ENCODE measurements around the gene DIP2C.
"Not testable (repeated sequence)": the region's sequence is repeated elsewhere in the genome, so short reads cannot be mapped to it uniquely, and the experiment has no call there.

DIP2C gene

DNA sequence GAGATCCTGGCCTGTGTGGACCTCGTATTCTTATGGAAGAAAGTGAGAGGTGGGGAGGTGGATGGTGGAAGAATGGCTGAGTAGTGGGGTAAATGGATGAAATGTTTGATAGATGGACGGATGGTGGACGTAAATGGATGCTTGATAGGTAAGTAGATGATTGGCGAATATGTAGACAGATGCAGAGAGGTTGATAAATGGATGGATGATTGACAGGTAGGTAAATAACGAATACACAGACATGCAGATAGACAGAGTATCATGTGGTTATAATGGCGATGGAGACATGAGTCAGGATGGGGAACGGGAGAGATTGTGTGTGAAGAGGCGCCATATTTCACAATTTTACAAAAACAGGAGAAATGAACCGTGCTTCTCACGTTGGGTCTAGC, 219.5 kb downstream of the DIP2C start:
- DNase-seq = no peak

DNA sequence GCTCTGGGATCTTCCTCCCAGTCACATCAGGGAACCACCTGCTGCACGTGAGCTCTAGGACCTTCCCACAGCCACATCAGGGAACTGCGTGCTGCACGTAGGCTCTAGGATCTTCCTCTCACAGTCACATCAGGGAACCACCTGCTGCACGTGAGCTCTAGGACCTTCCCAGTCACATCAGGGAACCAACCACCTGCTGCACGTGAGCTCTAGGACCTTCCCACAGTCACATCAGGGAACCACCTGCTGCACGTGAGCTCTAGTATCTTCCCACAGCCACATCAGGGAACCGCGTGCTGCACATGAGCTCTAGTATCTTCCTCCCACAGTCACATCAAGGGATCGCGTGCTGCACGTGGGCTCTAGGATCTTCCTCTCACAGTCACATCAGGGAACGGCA, 229.7 kb downstream of the DIP2C start:
- no peak for DNase-seq

DNA sequence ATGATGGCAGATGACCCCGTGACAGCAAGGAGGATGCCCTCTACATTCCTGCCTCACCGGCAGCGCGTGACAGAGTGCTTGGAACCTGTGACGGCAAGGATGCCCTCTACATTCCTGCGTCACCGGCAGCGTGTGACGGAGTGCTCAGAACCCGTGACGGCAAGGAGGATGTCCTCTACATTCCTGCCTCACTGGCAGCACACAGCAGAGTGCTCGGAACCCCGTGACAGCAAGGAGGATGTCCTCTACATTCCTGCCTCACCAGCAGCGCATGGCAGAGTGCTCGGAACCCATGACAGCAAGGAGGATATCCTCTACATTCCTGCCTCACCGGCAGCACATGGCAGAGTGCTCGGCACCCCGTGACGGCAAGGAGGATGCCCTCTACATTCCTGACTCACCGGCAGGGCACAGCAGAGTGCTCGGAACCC, 231.0 kb downstream of the DIP2C start:
- DNase-seq = no peak

DNA sequence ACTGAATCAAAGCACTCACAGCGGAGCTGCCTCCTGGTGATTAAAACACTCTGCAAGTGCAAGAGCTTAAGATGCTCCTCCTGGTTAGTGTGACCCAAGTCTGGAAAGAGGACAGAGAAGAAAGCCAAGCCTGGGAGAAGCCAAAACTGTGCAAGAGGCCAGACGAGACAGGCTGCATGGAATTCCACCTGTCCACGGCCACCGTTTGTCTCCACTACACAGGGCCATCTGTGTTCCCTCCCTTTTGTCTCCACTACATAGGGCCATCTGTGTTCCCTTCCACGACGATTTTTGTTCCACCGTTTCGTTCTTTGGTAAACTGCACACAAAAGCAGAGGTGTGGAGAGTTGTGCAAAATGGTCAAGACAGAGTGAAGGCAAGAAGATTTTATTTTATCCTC, 233.0 kb downstream of the DIP2C start:
- DNase-seq = no peak

DNA sequence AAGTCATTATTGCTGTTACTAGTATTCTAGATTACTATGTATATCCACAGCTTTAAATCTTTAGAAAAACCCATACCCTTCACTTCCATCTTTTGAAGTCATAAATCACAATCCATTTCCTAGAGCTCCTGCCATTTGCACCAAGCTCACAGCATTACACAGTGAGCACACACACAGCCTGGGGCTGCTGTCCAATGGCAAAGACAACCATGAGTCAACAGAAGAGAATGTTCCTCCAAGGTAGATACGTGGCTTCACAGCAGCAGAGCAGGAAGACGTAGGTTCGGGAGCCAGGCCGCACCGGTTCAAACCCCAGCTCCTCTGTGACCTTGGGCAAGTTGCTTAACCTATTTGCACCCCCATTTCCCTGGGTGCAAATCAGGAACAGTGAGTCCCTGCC, 234.6 kb downstream of the DIP2C start:
- no peak for DNase-seq

DNA sequence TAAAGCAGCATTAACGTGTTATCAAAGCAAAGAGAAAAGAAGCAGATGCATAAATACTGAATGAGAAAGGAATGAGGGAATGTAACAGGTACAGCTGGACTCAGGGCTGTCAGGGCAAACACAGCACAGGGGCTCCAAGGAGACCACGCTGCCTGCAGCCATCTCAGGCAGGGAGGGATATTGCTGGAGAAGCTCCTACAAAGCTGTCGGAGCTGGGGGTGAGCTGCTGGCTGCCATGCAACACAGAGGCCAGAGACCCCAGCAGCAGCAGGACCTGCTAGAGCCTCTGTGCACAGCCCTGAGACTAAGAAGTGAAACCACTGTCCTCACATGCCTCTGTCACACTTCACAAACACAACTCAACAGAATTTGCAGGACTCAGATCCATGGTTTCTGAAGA, 235.8 kb downstream of the DIP2C start:
- no peak for DNase-seq

DNA sequence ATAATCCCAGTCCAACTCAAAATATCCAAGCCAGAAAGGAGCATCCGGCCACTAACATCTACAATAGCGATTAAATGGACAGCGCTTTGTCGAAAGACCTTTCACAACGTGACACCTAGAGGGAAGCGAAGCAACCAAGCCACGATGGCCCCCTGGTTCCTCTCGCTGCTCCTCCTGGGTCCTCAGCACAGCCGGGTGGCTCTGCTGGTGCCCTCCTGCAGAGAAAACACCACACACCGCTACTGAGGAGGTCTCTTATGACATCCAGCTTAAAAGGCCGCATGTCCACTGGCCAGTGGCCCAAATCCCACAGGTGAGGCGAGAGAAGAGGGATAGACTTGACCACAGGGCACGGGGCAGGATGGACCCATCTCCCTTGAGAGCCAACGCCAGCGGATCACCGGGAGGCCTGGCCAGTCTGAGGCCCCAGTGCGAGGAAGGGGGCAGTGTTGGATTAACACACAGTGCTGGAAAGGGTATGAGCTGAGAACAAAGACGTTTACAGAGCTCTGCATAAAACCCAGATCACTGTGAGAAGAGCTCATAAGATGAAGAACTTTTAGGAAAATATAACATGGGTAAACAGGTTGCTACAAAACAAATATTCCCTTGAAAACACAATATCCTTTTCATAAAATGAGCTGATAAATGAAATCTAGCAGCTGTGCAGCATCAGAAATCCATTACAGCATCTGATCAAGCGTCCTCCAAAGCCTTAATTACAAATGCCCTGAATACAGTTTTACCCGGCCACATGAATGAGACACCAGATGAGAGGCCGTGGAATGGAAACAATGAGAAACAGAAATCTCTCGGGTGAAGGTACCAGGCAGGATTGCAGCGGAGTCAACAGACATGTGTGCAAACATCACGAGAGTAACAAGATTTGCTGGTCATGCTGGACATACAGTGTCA, 236.7 kb downstream of the DIP2C start:
- DNase-seq = no peak

DNA sequence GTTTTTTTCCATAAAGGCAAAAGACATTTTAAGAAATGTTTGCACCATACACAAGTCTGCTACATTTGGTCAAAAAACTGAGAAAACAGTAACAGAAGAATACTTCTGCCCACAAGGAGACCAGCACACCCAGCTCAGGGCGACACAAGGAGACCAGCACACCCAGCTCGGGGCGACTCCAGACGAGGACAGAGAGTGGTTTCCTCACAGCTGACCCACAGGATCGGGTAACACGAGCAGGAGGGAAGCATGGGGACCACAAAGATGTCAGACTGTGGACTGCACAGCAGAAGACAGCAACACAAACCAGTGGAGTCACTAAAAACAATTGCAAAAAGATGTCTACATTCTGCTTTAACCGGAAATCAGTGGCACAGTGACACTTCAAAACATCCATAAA, 237.6 kb downstream of the DIP2C start:
- DNase-seq = no peak

DNA sequence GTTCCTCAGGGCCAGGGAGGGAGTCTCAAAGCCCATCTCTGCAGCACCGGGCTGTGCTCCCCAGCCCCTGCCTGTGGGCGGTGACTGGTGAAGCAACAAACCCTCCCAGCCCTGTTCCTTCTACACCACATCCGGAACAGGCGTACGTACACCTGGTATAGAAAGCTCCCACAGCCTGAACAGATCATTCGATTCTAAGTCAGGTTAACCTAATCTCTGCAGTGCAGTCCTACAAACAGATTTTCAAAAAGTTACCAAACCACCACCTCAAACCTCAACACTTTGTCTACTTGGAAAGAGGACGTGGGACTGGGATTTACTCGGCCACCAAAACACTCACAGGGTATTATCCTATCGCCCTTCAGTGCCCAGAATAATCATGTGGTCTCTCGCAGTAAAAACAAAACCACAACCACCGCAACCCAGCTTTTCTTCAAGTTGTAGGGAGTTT, 238.4 kb downstream of the DIP2C start:
- DNase-seq = no peak

DNA sequence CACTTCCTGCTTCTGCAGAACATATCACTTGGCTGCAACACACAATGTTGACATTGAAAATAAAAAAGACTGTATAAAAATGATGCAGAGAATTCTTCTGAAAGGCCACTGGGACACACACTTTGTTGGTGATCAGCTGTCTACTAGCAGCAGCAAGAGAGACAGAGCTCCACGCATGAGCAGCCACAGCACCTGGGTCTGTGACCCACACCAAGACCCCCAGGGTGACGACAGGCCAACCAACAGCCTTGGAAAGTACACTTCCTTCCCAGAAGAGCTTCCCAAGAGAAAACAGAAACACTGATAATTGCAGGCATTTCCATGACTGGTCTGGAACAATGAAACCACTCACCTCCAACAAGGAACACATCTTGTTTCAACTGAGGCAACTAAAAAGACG, 239.0 kb downstream of the DIP2C start:
- no peak for DNase-seq

DNA sequence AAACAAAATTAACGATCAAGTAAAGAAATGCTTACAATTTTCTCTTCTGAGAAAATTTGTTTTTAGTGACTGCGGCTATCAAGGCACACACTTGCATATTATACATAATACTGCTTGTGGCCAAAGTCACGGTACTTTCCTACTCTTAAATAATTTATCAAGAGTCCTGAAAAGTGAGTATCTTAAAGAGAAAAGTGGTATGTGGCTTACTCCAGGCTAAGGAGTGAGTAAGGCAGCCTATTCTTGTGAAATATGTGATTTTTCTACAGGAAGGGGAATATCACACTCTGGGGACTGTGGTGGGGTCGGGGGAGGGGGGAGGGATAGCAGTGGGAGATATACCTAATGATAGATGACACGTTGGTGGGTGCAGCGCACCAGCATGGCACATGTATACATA, 240.1 kb downstream of the DIP2C start:
- DNase-seq = not testable (repeated sequence)

DNA sequence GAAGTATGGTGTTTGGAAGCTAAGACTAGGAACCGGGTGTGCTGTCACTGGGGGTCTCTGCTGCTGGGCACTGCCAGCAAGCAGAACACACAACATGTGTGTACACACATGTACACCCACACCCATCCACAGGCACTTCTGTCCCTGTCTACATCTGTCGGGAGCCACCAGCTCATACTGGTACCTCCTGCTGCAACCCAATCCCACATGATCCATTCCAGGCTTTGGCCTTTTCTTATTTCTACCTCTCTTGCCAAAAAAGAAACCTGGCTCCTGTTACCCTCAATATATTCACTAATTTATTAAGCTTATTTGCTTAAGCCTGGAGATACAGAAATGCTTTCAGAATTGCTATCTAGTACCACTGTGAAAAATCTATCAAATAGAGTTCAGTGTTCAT, 246.0 kb downstream of the DIP2C start:
- no peak for DNase-seq

DNA sequence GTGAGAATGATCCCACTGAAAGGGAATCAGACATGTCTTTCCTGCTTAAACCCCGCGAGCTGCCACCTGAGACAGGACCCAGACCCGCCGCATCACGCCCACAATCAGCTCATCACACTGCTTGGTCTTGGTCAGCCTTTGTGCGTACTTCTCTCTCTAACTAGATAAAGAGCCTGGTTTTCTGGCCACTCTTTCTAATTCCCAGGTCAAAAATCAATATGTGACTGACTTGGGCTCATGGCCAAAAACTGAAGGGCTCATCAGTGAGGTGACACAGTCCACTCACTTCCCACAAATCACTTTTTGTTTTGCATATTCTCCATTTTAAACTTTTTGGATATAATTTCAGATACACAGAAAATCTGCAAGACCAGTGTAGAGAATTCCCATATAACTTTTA, 247.3 kb downstream of the DIP2C start:
- no peak for DNase-seq

DNA sequence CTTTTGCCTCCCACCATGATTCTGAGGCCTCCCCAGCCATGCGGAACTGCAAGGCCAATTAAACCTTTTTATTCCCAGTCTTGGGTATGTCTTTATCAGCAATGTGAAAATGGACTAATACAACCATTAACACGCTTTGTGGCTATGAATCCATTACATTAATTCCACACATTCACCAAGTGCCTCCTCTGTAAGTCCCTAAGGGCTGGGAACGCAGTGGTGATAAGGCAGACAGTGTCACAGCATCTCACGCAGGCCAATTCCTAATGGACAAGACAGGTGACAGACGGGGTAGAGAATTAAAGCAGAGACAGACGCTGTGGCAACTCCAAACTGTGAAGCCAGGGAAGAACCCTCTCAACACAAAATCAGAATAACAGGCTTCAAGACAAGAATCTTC, 247.8 kb downstream of the DIP2C start:
- no peak for DNase-seq

DNA sequence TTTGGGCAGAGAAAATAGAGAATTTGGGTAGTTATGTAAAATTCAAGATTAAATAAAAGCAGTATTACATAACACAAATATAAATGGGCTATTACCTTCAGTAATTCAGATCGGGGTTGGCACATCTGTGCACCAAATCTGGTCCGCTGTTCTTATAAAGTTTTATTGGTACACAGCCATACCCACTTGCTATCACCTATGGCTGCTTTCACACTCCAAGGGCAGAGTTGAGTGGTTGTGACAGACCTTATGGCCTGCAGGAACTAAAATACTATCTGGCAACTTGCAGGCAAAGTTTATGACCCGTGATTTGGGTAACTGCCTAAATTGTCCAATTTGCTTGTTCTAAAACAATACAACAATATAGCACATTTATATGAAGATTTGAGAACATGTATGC, 249.3 kb downstream of the DIP2C start:
- DNase-seq = no peak

DNA sequence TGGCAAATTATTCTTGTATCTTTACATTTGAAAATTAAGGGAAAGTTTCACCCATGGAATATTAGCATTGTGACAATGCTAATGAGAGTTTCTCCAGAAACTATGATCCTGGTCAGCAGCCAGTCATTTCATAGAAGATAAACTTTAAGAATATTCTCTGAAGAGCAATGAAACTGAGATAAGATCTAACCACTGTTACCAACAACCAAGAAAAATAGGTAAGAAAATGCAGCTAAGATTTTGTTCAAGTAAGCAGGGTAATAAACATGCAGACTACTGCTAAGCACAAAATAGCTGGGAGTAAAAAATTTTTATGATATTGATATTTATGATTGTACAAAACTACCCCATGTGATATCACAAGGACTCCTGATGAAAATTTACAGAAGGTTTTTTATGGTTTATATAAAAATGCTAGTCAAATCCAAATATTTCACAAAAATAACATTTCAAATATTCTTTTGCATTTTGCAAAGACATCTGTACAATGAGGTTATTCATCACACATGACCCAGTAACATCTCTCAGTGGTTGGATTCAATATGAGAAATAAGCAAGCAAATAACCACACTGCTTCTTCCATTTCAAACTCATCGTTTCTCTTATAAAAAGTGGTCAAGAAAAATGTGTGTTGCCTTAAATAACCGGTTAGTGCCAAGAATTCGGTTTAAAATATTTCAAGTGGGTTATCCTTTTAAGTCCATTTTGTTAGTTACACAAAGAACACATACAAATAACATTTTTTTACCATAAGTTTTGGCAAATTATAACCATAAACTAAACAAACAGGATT, 251.6 kb downstream of the DIP2C start:
- no peak for DNase-seq

DNA sequence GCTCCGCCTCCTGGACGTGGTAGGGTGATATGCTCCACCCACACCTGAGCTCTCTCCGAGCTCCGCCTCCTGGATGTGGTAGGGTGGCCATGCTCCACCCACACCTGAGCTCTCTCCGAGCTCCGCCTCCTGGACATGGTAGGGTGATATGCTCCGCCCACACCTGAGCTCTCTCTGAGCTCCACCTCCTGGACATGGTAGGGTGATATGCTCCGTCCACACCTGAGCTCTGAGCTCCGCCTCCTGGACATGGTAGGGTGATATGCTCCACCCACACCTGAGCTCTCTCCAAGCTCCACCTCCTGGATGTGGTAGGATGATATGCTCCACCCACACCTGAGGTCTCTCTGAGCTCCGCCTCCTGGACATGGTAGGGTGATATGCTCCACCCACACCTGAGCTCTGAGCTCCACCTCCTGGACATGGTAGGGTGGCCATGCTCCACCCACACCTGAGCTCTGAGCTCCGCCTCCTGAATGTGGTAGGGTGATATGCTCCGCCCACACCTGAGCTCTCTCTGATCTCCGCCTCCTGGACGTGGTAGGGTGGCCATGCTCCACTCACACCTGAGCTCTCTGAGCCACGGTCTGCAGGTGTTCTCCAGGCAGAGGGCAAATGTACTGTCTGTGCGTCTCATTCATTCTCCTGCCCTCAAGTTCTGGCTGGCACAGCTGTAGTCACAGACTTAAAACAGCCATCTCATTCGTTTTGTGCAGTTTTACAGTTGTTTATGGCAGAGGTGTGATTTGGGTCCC, 252.4 kb downstream of the DIP2C start:
- DNase-seq = no peak

DNA sequence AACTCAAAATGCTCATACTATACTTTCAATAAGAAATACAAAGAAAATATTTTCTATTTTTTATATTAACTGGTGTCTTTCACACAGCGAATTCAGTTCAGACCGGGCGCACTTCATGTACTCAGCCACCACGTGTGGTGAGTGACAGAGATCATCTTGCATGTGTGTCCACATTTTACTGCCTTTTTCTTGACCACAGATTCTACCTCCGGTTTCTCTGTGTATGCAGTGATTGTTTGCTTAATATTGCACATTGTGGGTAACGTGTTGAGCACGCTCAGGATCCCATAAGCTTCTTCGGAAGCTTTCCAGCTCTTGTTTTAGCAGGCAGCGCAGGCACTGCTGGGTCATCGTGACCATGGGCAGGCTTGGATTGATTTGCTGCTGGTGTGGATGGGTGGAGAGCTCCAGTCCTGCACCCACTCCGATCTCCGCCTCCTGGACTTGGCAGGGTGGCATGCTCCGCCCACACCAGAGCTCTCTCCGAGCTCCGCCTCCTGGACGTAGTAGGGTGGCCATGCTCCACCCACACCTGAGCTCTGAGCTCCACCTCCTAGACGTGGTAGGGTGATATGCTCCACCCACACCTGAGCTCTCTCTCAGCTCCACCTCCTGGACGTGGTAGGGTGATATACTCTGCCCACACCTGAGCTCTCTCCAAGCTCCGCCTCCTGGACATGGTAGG, 253.3 kb downstream of the DIP2C start:
- DNase-seq = no peak

DNA sequence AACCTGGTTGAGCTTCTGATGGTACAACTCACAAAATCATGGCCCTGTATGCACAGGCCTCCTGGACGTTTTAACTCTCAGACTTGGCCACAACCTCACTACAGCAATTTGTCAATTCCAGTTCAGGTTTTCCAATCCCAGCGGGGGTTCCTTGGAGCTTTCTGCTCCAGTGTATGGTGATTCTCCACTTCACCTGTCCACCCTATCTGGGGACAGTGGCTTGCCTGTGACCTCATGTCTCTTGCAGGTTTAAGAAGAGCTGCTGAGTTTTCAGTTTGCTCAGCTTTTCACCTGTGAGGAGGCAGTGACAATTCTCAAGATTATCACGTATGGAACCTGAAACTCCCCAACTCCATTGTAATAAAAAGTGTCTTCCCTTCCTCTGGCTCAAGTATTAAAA, 254.1 kb downstream of the DIP2C start:
- no peak for DNase-seq

DNA sequence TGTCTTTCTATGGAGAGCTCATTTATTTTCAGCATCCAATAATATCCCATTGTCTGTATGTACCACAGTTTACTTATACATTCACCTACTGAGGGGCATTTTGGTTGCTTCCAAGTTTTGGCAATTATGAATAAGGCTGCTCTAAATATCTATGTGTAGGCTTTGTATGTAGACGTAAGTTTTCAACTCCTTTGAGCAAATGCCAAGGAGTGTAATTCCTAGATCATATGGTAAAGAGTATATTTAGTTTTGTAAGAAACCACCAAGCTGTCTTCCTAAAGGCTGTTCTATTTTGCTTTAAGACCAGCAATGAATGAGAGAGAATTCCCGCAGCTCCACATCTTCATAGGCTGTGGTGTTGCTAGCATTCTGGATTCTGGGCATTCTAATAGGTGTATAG, 259.8 kb downstream of the DIP2C start:
- no peak for DNase-seq

DNA sequence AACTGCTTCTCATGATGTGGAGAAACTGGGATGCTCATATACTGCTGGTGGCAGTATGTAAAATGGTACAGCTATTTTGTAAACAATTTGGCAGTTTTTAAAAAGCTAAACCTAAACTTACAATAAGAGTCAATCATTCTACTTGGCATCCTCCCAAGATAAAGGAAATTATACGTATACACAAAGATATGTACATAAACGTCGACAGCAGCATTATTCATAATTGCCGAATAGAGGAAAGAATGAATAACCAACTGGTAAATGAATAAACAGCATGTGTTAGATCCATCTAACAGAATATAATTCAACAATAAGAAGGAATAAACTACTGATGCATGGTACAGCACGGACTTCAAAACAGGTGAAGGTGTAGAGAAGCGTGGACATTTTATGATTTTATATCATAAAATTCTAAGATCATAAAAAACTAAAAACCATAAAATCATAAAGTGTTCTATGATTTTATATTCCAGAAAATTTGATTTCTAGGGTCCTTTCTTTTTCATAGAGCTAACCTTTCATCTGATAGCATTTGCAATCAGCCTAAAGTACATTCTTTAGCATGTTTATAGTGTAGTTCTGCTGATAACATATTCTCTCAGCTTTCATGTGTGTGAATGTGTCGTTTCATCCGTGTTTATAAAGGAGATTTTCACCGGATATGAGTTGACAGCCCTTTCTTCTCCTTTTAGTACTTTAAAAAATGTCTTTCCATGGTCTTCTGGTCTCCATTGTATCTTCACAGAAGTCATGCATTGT, 261.5 kb downstream of the DIP2C start:
- DNase-seq = peak; percentile 24

DNA sequence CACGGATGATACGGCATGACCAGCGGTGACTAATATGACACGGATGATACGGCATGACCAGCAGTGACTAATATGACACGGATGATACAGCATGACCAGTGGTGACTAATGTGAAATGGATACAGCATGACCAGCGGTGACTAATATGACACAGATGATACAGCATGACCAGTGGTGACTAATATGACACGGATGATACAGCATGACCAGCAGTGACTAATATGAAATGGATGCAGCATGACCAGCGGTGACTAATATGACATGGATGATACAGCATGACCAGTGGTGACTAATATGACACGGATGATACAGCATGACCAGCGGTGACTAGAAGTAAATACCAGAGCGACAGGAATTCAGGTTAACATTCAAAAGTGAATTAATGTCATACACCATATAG, 264.1 kb downstream of the DIP2C start:
- not testable (repeated sequence) for DNase-seq
